Loucy (cell line): ENCODE results near the gene NOS2.
"Not testable (repeated sequence)": the region's sequence is repeated elsewhere in the genome, so short reads cannot be mapped to it uniquely, and the experiment has no call there.

Experiments used
- EZH2phosphoT487 ChIP-seq: fragments of 200-600 bp; IDR thresholded peaks from 2 replicates; pipeline ENCODE4 v1.6.1; 2018; ENCODE audit warnings: antibody characterized with exemption, mild to moderate bottlenecking, moderate library complexity, borderline replicate concordance
- TF ChIP-seq, protein P1 (sequence below): fragments of 200-600 bp; sonication (generic); conservative IDR thresholded peaks from 2 replicates; pipeline ENCODE4 v1.5.1; 2014; ENCODE audit warnings: mild to moderate bottlenecking, antibody characterized with exemption, low read length

GRCh38 chr17:27745207-27745830, 55.0 kb downstream of the NOS2 start:
- TF ChIP-seq, protein P1, sequence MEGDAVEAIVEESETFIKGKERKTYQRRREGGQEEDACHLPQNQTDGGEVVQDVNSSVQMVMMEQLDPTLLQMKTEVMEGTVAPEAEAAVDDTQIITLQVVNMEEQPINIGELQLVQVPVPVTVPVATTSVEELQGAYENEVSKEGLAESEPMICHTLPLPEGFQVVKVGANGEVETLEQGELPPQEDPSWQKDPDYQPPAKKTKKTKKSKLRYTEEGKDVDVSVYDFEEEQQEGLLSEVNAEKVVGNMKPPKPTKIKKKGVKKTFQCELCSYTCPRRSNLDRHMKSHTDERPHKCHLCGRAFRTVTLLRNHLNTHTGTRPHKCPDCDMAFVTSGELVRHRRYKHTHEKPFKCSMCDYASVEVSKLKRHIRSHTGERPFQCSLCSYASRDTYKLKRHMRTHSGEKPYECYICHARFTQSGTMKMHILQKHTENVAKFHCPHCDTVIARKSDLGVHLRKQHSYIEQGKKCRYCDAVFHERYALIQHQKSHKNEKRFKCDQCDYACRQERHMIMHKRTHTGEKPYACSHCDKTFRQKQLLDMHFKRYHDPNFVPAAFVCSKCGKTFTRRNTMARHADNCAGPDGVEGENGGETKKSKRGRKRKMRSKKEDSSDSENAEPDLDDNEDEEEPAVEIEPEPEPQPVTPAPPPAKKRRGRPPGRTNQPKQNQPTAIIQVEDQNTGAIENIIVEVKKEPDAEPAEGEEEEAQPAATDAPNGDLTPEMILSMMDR, result not testable (repeated sequence)
- TF ChIP-seq EZH2phosphoT487, result not testable (repeated sequence)
